Measurements from ENCODE around the gene MS4A15.
"Not testable (repeated sequence)": the region's sequence is repeated elsewhere in the genome, so short reads cannot be mapped to it uniquely, and the experiment has no call there.

The MS4A15 gene

GRCh38 chr11:60810569-60810968, 53.9 kb downstream of the MS4A15 start:
- no peak for DNase-seq

- DNase-seq = no peak
These were observed 56.7 kb downstream of the MS4A15 start for GRCh38 chr11:60813324-60813723.

GRCh38 chr11:60814112-60814511, 57.4 kb downstream of the MS4A15 start:
- DNase-seq = no peak

- no peak for DNase-seq
These were observed 60.0 kb downstream of the MS4A15 start for GRCh38 chr11:60816590-60817157.

- no peak for DNase-seq
These were observed 61.4 kb downstream of the MS4A15 start for GRCh38 chr11:60818057-60818456.

GRCh38 chr11:60821827-60822599, 65.3 kb downstream of the MS4A15 start:
- no peak for DNase-seq

- DNase-seq = not testable (repeated sequence)
These were observed 67.2 kb downstream of the MS4A15 start for GRCh38 chr11:60823745-60824306.

GRCh38 chr11:60825118-60825517, 68.5 kb downstream of the MS4A15 start:
- DNase-seq = no peak

- DNase-seq = no peak
These were observed 69.1 kb downstream of the MS4A15 start for GRCh38 chr11:60825790-60826189.
